ENCODE measurements around the gene IRF4.
"Not testable (repeated sequence)": the region's sequence is repeated elsewhere in the genome, so short reads cannot be mapped to it uniquely, and the experiment has no call there.

IRF4 gene

DNA sequence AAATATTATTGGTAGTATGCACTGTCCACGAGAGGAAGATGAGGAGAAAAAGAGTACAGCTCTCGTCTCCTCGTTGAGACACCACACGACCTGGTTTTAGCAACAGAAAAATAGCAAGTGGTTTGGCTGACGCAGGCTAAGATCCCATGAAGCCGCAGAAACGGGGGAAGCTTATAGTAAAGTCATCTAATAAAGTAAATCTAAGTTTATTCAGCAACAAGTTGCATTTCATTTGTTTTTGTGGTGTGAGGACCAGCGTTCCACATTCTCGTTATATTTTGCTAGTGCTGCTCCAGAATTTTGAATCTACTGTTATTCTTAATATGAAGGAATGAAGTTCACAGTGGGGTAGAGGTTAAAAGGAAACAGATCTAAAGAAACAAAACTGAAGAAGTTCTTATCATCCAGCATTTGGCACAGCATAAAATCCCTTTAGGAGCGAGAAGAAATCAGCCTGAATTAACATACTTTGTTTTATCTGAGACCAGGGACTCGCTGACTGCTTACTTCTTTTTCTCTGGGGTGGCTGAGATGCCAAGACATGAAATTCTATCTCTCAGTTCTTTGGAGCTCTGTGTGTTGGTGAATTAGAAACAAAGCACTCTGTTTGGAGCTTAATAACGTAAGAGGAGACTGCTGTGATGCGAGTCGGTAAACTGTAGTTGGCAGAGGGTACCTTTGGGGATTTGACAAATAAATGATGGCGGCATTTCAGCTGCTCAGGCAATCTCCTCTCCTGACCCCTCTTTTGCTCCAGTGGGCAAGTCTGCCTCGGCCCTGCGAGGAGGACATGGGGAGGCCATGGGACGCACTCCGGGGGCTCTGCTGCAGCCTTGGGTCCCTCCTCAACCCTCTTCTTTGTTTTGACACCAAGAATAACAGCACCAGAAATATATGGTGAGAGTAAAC is 24.9 kb upstream of the IRF4 start:
- DNase-seq = no peak

DNA sequence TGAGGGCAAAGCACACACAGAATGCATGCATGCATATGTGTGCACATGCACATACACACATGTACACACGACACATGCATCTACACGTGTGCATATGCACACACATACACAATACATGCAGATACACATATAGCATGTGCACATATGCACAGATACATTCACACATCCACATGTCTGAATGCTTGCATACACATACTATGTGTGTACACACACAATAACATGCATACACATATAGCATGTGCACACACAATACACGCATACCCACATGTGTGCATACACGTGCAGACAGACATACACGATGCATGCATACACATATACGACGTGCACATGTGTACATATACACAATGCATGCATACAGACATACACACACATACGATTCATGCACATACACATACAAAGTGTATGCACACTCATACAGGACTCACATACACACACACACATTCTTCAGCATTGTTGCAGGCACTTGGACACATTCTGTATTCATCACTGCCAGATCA is 24.2 kb upstream of the IRF4 start:
- DNase-seq = no peak

DNA sequence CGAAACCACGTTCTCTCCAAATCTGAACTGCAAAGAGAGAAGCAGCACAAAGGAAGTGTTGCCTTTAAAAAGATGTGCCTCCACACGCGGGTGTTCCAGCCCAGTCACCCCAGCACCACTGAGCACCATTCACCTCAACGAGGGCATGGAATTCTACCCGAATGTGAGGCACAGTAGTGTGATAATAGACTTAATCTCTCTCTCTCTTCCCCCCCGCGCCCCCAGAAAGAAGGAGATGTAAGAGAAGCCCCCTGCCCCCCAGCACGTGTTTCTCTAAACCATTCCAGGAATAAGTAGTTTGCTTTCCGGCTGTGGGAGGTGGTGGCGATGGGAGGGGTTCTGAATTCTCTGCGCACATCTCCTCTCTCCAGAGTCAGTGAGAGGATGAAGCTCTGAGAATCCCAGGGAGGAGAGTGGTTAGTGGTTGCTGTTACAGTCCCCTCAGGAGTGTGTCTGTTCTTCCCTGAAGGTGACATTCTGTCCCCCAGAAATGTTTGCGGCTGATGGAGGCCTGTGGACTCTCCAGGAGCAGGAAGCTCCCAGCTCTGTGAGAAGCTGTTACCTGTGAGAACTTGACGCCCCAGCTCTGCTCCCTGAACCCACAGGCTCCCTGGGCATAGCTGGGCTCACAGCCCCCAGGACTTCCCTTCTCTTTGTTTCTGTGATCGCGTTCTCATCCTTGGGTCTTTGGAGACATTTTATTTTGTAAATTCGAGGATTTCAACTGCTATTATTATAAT is 23.5 kb upstream of the IRF4 start:
- DNase-seq = no peak

DNA sequence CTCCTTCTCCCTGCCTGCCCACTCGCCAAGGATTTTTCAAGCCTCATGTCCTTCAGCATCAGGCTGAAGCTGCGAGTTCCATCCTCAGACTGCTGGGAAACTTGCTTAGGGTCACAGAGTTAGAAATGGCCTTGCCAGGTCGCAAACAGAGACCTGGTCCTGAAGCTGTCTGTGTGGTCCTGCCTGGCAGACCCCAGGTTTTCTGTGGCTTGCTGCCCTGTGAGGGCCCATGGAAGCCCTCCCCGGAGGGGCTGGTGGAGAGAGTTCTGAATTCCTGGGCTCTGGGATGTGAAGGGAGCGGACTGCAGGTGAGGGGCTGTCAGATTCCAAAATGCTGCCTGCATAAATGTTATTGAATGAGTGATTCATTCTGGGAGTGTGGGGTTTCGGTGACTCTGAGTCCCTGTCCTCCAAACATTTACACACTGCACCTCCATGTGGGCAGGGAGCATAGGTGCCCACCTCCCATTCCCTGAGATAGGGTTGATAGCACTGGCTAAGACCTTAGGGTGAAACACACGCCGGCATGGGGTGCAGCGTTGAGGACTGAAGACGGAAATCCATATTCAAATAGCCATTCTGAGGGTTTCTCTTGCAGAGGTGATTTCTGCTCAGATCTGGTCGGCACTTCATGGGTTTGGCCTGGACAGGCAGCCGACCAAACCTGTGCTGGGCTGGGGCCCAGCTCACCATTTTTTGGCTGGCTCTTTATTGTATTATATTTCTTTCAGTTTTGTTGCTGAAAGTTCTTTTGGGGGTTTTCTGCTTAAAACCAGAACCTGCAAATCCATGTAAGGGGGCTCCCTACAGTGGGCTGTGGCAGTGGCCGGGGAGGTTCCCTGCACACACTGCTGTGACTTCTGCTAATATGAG is 21.8 kb upstream of the IRF4 start:
- no peak for DNase-seq

DNA sequence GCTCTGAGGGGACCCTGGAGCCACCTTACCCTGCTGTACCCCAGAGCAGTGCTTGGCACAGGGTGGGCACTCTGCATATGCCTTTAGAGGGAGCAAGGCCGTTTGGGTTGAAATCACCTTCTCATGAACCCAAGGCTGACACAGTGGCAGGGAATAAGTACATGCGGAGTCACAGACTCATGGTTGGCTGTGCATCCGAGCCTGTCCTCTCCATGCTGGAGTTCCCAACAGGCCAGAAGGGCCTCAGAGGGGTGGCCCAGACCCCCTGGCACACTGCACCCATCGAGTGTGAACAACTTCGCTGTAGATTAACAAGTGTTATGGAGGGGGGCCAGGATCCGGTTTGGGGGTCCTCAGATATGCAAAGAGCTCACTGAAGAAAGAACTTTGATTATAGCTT is 21.0 kb upstream of the IRF4 start:
- no peak for DNase-seq

DNA sequence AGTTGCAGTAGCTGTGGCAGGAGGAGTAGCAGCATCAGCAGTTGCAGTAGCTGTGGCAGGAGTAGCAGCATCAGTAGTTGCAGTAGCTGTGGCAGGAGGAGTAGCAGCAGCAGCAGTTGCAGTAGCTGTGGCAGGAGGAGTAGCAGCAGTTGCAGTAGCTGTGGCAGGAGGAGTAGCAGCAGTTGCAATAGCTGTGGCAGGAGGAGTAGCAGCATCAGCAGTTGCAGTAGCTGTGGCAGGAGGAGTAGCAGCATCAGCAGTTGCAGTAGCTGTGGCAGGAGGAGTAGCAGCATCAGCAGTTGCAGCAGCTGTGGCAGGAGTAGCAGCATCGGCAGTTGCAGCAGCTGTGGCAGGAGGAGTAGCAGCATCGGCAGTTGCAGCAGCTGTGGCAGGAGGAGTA is 19.7 kb upstream of the IRF4 start:
- DNase-seq = not testable (repeated sequence)

DNA sequence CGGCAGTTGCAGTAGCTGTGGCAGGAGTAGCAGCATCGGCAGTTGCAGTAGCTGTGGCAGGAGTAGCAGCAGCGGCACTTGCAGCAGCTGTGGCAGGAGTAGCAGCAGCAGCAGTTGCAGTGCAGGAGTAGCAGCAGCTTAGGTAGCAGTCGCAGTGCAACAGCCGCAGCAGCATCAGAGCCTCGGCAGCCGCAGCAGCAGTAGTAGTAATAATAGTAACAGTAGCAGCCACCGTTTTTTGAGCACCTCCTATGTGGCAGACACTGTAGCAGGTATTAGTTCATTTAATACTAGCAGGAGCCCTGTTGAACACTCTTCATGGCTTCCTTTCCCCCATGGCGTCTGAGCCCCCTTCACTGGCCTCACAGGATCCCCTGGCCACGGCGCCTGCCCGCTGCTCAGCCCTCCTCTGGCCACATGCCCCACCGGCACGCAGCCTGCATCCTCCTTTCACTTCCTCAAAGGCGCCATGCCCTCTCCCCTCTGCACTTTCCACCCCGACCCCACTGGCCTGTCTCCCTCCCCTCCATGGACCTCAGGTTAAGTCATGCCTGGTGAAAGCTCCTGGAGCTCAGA is 19.1 kb upstream of the IRF4 start:
- no peak for DNase-seq

DNA sequence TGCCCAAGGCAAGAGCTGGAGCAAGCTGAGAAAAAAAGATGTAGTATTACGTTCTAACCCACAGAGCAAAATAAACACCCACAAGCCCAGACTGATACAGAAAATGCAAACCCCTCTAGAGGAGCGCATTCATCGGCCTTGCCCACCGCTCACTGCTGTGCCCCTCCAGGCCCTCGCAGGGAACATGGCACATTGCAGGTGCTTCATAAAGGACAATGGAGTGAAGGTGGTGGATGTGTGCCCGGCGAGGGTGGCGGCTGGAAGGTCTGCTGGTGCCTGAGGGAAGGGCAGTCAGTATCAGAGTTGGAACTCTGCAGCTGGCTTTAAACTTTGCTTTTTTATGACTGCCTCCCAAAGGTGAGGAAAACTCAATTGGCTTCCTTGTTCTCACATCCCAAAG is 18.5 kb upstream of the IRF4 start:
- no peak for DNase-seq

DNA sequence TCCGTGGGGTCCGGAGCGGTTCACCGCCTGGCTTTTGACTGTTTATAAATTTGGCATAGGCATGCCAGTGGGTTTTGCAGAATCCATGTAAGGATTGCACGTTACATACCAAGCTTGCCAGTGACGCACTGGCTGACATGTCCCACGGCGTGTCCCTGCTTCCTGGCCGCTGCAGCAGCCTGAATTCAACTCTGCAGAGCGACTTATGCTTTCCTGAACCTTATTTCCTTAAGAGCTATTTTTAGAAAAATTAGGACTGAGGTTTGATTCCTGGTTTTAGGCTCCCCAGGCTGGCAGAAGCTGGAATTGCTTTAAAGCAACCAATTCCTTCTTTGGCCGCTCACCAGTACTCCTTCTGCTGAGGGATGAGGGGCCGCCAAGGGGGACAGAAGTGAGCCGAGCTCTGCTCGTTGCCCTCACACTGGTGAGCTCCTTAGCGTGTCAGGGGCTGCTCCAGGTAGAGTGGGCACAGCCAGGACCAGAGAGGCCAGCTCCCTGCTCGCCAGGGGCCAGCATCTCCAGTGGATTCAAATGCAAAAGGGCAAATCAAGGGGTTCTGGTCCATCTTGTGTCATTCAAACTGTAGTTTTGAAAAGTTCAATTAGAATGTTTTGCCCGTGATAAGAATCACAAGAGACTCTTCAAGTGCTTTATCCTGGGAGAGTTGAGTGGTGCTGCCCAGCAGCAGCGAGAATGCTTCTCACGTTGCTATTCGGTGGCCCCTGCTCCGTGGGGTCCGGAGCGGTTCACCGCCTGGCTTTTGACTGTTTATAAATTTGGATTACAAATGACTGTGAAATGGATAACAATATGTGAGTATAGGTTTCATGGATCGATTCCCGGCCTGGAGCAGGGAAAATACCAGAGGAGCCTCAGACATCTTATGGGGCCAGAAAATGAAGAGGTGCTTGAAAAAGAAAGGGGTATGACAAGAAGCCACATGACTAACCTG is 17.5 kb upstream of the IRF4 start:
- DNase-seq = no peak

DNA sequence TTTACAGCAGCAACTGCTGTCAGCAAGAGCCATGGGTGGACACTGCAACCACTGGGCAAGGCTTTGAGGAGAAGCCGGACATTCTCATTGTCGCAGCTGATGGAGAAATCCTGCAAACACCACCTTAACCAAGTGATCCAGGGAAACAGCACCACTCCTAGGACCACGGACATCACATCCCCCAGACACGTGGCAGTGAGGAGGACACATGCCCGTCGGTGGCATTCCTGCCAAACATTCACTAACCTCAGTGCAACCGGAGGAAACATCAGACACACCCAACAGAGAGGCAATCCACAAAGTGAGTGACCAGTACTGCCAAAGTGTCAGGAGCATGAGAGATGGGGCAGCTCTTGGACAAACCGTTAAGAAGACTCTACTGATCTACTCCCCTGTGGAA is 16.6 kb upstream of the IRF4 start:
- no peak for DNase-seq

DNA sequence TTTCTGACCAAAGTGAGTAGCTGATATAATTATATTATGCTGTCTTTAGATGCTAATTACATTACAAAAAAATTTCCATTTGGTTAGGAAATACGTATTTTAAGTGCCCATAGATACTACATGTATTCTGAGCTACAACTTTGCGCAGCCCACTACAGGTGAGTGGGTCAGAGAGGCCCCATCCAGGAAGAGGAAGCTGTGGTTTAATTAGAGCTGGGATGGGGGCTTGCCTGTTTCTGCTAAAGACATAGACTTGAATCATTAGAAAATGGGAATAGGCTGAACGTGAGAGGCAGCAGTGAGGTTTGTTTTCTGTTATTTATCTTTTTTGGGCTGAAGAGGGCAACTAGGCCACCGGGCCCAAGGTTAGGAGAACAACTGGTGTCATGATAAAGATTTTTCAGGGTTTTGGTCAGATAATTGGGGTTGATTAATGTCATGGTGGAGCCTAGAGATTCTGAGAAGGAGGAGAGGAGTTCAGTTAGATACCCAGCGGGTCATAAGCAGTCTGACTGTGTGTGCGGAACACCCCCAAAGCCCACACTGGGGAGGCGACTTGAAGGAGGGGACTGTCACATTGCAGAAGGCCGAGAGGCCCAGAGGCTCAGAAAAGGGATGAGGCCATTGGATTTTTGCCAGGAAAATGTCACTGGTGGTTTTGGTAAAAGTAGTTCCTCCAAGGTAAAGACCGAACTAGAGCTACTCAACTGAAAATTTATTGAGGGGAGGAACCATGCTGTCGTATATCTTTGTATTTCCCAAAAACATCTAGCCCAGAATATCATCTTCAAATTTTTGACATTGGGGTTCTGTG is 14.5 kb upstream of the IRF4 start:
- no peak for DNase-seq

DNA sequence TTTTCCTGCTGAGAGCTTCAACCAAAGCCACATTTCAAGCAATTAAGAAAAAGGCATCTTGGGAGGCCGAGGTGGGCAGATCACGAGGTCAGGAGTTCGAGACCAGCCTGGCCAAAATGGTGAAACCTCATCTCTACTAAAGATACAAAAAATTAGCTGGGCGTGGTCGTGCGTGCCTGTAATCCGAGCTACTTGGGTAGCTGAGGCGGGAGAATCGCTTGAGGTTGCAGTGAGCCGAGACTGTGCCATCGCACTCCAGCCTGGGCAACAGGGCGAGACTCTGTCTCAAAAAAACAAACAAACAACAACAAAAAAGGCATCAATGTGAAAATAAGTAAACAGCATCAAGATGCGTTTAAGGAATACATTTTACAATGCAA is 13.9 kb upstream of the IRF4 start:
- DNase-seq = not testable (repeated sequence)

DNA sequence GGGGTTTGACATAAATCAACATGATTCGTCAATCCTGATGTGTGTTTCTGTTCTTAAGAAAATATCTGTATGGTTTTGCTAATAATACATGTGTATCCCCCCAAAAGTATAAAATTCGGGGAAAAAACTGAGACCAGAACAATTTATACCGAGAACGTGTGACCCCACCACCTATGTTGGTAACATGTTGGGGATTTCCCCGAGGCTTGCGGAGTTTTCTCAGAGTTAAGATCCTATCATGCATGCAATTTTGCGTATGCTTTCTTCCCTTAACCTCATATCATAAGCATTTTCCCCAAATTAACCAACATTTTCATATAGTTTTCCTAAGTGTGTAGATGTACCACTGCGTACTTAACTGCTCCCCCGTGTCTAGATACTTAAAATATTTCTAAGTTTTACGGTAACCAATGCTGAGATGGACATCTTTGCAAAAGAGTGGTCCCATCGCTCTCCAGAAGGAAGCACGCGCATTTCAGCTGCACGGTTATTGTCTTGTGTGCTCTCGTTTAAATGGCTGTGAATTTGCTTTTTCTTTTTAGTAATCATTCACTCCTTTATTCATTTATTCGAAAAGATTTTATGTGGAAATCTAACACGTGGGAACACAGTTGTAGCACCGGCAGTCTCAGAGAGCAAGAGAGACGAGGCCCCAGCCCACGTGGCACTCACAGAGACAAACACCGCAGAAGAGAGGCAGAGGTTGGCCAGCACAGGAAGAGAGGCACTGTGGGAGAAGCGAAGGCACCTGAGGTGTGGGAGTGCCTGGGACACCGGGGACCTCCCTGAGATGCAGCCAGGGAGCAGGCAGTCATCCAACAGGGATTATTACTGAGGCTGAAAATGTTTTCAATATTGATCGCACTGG is 13.2 kb upstream of the IRF4 start:
- no peak for DNase-seq

DNA sequence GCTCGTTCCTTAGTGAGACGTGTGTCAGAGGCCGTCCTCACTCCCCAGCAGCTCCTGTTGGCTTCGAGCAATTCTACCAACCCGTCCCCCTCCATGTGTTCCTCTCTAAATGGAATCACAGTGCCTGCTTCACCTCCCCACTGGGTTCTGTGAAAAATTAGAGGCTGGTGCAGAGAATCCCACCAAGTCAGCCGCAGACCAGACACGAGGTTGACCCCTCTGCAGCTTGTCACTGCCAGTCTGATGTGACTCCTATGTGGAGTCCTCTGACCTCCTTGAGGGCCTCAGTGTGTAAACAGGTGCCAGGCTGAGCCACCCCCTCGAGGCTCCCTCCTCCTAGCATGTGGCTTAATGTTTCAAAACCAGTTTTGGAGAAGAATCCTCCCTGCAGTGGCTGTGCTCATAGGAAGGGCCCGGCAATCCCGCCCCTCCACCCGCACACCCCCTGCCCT is 12.6 kb upstream of the IRF4 start:
- no peak for DNase-seq

DNA sequence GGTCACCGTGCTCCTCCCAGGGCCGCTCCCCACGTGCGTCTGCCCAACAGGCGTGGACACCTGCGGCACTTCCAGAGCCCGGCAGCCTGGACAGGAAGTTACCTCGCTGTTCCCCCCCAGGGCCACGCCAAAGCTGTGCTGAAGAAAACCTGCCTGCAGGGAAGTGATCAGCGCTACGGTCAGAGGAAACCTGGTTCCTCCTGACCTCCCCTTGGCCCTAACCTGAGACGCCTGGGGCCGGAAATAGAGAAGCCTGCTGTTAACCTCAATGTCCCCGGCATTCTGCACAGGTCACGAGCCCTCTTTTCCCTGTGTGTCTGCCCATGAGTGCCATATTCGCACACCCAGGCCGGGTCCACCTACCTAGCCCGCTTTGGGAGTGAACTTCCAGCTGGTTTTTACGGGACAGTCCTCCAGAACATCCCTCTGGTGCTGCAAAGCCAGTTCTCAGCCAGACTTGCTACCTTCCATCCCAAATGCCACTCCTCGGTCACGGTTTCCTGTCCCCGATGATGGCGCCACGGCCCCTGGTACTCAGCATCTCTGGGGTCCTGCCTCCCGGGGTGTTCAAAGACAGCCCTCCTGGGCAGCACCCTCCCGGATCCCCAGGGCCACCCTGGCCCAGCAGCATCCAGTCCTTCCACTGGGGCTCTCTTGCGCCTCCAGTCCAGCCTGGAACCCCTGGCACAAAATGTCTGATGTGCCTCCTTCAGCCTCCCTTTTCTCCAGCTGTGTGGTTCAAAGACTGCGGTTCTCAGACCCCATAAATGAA is 12.0 kb upstream of the IRF4 start:
- no peak for DNase-seq

DNA sequence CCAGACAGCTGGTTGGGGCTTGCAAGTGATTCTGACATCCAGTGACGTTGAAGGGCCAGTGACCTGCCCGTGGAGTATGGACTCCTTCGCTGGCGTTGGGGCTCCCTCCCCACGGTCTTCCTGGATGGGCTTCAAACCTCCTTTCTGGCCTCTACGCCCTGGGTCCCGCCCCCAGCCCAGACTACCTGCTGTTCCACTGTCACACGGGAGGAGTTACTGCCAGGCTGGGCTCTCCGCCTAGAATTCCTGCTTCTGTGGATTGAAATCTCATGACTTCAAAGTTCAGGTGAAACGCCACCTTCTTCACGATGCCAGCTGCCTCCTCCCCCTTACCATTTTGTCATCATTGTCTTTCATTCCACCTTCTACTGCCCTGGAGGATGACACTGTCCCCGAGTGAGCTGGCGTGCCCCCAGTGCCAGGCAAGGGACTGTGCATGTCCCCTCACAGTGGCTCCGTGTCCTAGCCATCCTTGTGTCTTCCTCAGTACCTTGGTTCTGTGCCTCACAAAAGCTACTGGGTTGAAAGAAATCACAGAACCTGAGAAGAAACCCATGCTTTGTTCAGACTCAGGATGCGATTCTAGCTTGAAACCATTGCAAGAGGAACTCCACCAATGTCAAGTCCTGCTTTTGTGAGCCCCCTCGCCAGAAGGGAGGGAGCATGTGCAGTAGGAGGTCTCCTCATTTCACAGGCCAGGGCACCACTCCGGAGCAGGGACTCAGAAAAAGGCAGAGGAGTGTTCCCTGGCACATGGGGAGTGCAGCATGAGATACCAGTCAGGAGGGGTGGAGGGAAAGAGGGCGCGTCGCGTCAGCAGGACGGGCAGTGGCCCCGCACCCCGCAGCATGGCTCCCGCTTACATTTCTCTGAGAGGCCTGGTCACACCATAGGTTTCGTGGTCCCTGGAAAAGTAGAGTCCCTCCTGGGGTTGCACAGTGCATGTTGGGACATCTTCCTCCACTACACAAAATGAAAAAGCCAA is 11.0 kb upstream of the IRF4 start:
- no peak for DNase-seq

DNA sequence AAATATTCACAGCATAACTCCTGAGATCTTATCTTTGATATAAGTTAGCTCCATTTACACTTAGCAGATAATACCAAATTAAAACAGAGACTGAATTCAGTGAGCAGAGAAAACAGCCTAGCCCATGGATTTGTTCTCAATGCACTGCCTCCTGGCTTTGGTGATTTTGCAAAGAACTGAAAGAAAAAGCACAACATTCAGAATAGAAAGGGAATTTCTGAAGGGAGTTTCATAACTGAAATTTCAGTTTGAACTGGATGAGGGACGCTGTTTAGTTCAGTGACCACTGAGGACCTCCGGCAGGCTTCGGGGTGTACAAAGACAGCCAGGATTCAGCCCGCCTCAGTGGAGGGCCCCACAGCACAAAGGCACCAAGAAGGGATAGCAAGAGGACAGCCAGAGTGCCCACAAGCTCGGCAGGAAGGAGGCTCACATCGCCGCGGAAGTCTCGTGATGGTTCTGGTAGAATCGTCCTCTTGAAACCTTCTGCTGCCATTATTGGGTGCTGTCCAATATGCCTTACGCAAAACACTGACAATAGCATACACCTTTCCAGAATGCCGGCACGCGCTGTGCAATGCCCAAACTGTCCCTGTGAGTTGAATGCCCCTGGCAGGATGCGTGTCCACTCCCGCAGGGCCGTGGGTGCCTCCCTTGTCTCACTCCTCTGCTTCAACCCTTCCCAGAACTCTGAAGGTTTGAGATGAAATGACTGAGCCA is 9.7 kb upstream of the IRF4 start:
- DNase-seq = no peak

Measured in CD4-positive, alpha-beta T cell treated with Interleukin-6 for 4 hours (primary cell).